GDM1 (cell line): Measurements from ENCODE around the gene UMAD1.
"Not testable (repeated sequence)": the region's sequence is repeated elsewhere in the genome, so short reads cannot be mapped to it uniquely, and the experiment has no call there.

Experiments
- DNase-seq: peaks from one replicate; lab custom pipeline; 2025; lab: John Stamatoyannopoulos, UW

UMAD1 gene

GRCh38 chr7:7798510-7798909 is 158.0 kb downstream of the UMAD1 start:
- DNase-seq: no peak

DNA sequence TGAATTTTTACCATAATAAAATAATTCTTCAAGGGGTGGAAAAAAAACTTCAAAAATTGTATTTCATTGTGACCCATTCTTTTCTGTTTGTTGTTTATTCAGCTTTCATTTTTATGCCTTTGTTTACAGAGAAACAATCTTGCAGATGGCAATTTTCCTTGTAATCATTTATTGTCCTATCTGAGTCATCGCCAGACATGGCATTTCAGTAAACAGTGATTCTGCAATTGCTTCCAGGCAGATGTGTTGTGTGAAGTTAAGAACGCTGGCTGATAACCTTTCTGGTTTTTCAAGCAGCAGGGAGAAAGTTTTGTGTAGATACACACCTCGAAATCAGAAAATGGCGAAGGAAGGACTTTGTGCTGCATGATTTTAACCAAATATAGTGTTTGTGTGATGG is 158.6 kb downstream of the UMAD1 start:
- no peak for DNase-seq

DNA sequence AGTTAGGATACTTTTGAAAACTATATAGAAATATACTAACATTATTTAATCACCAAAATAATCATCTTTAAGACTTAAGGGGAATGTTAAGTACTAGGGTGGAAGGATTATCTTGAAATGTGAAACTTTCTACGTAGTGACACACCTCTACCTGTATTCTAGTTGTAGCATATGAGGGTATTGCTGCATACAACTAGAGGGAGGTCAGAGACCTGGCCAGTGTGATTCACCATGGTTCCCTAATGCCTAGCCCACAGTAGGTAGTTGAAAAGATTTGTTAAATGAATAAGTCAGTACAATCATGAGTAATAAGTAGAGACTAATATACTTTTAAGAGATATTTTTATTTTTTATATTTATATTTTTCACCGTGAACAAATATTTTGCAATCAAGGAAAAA is 162.0 kb downstream of the UMAD1 start:
- no peak for DNase-seq

- DNase-seq: no peak
Measured at GRCh38 chr7:7803715-7804178, 163.2 kb downstream of the UMAD1 start.

DNA sequence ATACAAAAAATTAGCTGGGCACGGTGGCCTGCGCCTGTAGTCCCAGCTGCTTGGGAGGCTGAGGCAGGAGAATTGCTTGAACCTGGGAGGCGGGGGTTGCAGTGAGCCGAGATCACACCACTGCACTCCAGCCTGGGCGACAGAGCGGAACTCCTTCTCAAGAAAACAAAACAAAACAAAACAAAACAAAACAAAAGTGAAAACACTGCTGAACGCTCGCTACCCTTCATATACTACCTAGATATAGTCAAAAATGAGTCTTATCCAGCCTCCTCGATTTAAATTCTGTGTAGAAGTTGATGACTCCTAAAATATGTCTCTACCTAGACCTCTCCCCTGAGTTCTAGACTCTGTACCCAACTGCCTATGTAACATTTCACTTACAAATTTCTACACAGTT is 164.3 kb downstream of the UMAD1 start:
- DNase-seq: not testable (repeated sequence)

- no peak for DNase-seq
Measured at GRCh38 chr7:7805511-7806153, 165.1 kb downstream of the UMAD1 start.

DNA sequence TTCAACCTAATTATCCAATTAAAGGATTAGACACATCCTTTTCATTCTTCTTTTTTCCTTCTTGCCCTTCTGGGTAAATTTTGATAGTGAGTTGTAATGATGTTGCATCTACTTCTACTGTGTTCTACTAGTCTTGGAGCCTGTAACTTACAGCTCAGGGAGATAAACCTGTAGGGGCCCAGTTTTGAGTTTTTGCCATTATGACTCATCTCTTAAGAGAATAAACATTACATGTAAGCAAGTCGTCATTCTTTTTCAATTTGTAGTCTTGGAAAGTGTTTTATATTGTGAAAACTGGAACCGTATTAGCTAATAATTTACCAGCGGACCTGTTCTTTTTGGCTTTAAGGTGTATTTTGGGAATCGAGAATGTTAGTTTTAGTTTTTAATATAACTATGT is 167.6 kb downstream of the UMAD1 start:
- DNase-seq: no peak

DNA sequence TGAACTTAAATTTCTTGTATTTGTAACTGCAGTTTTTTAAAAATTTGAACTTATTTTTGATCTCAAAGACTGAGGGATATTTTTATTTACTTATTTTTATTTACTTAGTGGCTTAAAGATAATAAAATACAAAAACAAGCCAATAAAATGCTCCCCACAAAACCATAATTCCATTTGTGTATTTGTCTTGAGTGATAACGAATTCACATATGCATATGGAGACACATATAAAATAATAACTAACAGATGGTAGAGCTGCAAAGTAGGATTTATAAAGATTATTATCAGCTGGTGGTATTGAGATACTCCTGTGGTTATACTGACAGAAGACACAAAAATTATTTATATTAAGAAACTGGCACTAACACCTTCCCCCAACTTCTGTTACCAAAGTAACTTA is 168.1 kb downstream of the UMAD1 start:
- no peak for DNase-seq

GRCh38 chr7:7810380-7810779 is 169.8 kb downstream of the UMAD1 start:
- no peak for DNase-seq

DNA sequence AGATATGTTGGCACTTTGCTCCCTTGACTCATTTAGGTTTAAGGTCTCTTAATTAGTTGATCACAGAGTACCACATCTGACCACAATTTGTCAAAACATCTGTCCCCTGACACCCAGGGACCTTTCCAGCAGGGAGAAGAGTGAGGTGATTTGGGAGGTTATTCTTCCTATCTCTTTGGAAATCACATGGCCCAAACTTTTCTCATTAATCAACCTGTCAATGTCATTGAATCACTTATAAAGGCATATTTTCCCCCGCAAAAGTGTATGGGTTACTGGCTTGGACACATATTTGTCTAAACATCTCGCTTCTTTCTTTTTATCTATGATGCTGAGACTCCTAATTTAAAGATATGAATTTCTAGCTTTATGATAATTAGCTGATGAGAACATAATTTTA is 170.3 kb downstream of the UMAD1 start:
- no peak for DNase-seq

- DNase-seq: no peak
Measured at GRCh38 chr7:7812112-7812511, 171.6 kb downstream of the UMAD1 start.

DNA sequence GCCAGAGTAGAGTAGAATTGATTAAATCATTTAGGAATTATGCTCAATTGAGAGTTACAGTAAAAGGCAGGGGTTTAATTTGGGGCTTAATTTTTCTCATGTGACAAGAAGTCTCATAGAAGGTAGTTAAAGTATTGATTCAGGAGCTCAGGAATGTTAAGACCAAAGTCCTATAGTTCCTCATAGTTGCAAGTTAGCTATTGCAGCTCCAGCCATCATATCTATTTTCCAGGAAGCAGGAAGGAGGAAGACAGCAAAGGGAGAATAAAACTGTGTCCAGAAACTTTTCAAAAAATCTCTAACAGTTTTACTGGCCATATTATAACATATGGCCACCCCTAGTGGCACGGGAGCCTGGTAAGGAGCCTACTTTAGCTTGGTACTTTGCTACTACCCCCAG is 174.8 kb downstream of the UMAD1 start:
- DNase-seq: no peak

- DNase-seq: no peak
Measured at GRCh38 chr7:7816084-7816483, 175.5 kb downstream of the UMAD1 start.

- DNase-seq: no peak
Measured at GRCh38 chr7:7816816-7817536, 176.4 kb downstream of the UMAD1 start.

DNA sequence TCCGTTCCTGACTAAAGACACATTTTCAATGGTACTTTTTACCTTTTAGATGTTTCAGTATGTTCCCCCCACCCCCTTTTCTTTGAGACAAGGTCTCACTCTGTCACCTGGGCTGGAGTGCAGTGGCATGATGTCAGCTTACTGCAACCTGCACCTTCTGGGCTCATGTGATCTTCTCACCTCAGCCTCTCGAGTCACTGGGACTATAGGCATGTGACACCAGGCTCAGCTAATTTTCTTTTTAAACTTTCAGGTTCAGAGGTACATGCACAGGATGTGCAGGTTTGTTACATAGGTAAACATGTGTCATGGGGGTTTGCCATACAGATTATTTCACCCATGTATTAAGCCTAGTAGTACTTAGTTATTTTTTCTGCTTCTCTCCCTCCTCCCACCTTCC is 177.2 kb downstream of the UMAD1 start:
- DNase-seq: no peak

- DNase-seq: not testable (repeated sequence)
Measured at GRCh38 chr7:7818179-7818578, 177.6 kb downstream of the UMAD1 start.

GRCh38 chr7:7819442-7820247 is 179.1 kb downstream of the UMAD1 start:
- DNase-seq: no peak

DNA sequence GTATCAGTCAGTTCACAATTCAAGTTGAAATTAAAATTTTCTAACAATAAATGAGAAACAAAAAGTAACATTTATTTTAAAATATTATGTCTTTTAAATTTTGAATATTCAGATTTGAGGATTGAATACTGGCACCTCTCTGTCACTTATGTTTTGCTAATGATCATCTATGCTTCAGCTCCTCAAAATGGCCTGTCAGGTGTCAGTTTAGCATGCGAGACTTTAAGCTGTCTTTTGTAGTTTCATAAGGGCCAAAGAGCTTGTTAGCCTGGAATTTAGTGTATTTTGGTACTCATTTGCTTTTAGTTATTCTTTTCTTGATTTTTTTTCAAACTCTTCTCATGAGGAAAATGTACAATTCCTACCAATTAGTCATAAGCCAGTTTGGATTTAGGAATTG is 179.9 kb downstream of the UMAD1 start:
- no peak for DNase-seq

- no peak for DNase-seq
Measured at GRCh38 chr7:7820939-7821338, 180.4 kb downstream of the UMAD1 start.

- no peak for DNase-seq
Measured at GRCh38 chr7:7821517-7821916, 181.0 kb downstream of the UMAD1 start.

GRCh38 chr7:7825294-7825693 is 184.7 kb downstream of the UMAD1 start:
- not testable (repeated sequence) for DNase-seq

GRCh38 chr7:7829667-7830066 is 189.1 kb downstream of the UMAD1 start:
- DNase-seq: no peak
